Lower leg skin (tissue), 3 donors: ENCODE data around the gene SFPQ.

Experiments used
- CTCF ChIP-seq, 3 donors: fragments of 450-650 bp; IDR thresholded peaks; one replicate each; pipeline ENCODE4 v1.5.1; 2016; ENCODE audit warnings: antibody characterized with exemption in 3 of 3, mild to moderate bottlenecking in 3 of 3, moderate library complexity in 2 of 3
- POLR2A ChIP-seq, 2 donors: fragments of 450-650 bp; IDR thresholded peaks; one replicate each; pipeline ENCODE4 v1.6.1; 2016 to 2017; ENCODE audit warnings: antibody characterized with exemption in 2 of 2, mild to moderate bottlenecking in 1 of 2, moderate library complexity in 1 of 2

DNA sequence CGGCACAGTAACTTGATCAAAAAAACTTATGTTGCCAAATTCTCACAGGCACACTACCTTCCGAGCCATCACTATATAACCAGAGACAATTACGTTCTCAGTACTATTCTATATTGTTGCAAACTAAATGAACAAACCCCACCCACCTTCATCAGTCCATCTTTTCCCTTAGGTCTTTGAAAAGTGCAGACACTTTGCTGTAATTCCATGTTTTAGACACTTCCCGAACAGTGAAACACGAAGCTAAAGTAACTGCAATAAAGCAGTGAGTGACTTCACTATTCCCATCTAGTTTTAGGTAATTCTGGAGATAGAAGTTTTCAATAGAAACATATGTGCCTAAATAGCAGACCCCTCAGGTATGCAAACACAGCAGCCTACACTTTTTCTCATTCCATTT, 7.7 kb downstream of the SFPQ start:
- no peak for TF ChIP-seq CTCF (IDR thresholded peaks at IDR 0.05)
- TF ChIP-seq POLR2A (IDR thresholded peaks at IDR 0.05) = no peak
